Femur (tissue), 1 donor: ENCODE measurements around the gene ZBTB38.
A peak's percentile ranks its signal among the peaks of the same experiment; 100 is the strongest.

Experiments
- DNase-seq: peaks from one replicate; pipeline ENCODE4 v3.0.0-alpha.2; 2017

ZBTB38 gene

DNA sequence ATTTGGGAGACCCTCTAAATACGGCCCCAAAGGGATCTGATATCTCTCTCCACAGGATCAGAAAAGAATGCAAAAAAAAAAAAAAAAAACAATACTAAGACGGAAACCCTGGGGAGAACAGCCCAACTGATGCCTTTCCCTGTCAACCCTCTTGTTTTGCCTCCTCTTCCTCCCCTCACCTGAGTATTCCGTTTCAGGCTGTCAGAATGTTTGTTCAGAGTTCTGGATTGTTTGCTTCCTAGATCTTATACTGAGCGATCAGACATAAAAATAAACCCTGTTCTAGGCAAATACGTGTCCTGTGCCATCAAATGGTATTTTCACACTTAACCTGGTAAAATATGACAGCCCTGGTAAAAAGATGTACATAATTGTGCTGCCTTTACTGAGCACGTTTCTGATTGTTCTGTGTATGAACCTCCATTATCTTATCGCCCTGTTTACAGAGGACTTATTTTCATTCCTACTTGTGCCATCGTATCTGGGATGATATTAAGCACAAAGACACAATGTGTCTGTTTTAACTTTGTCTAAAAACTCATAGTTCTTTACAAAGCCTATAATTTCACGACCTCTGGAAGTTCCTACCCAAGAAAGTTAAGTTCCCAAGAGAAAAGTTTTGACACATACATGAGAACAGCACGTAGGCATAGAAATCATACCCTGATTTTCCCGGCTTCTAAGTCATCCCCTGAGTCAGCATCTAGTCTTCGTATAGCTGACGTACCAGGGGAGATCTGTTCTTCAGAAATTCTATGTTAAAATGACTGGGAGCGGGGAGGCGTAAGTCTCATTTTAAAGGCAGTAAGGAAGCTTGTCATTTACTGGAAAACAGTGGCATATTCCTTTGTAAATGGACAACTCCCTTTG lies 856 bp downstream of the ZBTB38 start:
- DNase-seq: no peak

DNA sequence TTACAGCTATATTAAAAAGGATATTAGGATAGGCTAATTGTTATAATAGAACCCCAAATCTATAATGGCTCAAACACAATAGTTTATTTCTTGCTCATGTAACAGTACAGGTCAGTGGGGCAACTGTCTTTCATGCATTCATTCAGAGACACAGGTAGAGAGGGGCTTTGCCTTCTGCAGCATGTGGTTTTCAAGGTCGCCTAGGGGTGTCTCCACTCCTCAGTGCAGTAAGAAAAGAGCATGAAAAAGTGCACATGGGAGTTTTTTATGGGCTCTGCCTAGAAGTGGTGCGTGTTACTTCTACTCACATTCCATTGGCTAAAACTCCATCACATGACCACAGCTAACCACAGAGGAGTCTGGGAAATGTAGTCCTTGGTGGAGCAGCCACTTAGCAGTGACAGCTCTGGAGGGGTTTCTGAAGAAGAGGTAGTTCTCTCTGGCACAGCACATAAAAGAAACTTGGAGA lies 1.8 kb downstream of the ZBTB38 start:
- peak; percentile 72 for DNase-seq

DNA sequence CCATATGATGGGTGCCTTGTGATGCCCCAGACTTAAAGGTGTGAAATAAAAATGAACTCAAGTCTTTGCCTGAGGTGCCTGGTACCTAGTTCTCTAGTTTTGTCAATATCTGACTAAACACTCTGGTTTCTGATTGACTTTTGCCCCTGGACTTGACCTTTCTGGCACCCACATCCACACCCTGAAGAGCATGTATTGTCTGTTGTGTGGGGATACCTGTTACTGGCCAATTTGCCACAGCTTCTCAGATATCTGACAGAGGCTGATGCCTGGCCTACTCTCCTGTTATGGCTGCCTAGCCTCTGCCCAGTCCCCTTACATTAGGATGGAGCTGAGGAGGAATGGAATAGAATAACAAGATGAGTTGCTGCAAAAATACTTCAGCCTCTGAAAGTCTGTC lies 3.6 kb downstream of the ZBTB38 start:
- no peak for DNase-seq

GRCh38 chr3:141372656-141373055 lies 4.4 kb downstream of the ZBTB38 start:
- no peak for DNase-seq

GRCh38 chr3:141373232-141373631 lies 4.9 kb downstream of the ZBTB38 start:
- DNase-seq: no peak

GRCh38 chr3:141373768-141374526 lies 5.6 kb downstream of the ZBTB38 start:
- DNase-seq: no peak

DNA sequence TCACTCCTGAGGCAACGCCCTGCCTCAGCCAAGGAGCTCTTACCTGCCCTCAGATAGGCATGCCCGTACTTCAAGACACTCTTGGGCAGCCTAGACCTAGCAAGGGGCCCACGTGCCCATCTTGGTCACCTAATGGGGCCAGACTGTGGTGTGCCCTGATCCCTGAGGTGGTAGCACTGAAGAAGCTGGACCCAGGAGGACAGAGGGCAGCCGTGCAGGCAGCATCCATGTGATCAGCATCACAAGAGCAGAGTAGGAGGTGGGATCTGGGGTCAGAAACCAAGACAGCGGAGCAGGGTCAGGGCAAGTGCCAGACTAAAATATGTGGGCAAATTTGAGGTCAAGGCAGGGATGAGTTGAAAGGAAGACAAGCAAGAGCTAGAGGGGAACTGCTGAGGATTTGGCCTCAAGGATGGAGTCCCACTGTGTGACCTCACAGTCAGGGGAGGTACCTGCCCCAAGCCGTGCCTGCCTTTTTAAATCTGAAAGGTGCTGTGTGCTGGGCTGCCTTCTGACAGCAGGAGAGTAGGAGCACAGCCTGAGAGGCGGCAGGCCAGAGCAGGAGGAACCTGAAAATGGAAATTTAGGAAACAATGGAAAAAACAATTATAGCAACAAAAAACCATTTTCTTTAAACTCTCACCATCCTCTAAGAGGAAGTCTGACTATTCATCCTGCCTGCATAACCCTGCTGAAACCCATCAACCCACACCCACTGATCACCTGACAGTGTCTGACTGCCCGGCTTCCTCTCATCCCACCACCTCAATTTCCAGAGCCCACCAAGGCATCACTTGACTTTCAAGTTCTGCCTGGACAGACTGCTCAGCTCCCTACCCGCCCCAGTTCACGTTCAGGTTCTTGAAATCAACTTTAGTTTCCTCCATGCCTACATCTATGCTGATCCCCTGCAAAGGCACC lies 7.3 kb downstream of the ZBTB38 start:
- no peak for DNase-seq

- DNase-seq: no peak
Observed at GRCh38 chr3:141377377-141377776, 9.1 kb downstream of the ZBTB38 start.

DNA sequence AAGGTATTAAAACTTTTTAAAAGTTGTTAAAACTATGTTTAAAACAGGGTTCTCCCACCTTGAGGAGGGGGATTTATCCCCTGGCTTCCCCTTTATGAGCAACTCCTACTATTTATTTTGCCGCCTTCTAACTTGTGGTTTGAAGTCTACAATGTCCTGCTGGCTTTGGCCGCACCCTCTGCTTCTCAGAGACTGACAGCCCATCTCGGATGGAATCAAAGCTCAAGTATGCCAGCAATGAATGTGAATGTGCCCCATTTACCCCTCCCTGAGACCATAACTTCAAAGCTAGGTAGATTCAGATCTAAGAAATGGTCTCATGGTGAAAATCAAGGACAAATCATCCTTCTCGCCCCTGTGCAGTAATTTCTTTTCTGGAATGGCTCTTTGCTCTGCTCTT lies 10.3 kb downstream of the ZBTB38 start:
- DNase-seq: no peak

DNA sequence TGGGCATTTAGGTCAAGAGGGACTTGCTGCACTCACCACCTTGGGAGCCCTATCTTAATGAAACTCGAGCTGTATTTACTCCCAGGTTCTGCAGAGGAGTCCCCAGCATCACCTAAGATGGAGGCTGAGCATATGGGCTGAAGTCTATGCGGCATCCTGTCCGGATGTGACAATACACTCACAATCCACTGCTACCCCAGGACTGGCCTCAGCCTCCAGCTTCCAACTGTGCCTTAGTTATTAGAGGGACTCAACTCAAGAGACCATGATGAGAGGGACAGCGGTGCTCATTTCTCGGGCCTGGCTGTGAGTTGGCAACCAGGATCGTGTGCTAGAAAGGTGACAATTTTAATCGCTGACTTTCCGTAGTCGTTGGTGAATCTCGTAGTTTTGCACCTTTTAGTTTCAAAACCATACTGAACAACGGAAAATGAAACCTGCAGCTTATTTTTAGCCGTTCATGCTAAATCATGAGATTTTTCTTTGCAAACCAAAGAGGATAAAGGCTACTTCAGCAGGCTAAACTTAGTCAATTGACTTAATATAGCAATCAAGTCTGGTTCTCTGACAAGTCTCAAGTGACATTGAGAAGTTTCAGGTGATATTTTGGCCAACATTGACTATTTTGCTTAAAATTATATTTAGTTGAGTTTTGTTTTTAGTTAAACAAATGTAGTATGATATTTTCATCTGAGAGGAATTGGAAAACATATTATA lies 11.1 kb downstream of the ZBTB38 start:
- DNase-seq: no peak

DNA sequence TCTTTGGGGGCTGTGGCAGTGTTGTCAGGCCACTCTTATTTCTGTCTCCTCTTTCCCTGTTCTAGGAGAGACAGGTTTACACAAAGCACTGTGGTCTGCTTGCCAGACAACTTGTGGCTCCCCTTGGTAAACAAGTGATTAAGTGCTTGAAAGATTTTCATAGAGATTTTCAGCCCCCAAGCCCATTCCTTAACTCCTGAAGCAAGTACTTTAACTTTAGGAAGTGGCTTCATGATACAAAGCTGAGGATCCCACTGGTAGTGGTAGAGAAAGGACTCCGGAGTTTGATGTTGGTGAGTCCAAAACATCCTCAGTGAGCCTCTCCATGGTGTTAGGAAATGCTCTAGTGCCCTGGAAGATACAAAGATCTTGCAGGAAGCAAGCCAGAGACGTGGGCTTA lies 12.0 kb downstream of the ZBTB38 start:
- no peak for DNase-seq

DNA sequence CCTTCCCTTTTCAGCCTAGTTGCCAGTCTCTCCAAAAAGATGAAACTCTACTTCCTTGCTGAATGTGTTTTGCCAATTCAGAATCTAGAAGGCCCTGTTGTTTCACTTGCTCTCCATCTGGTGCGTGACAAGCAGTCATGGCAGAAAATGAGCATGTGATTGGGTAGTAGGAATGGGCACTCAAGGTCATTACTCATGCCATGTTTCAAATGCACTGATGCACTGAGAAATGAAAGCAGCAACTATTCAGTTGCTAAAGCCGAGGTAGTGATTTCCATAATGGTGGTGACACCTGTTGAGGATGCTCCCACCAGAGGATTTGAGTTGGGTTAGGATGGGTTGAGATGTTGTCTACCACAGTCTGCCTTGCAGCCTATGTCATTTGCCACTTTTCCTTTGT lies 12.7 kb downstream of the ZBTB38 start:
- no peak for DNase-seq

DNA sequence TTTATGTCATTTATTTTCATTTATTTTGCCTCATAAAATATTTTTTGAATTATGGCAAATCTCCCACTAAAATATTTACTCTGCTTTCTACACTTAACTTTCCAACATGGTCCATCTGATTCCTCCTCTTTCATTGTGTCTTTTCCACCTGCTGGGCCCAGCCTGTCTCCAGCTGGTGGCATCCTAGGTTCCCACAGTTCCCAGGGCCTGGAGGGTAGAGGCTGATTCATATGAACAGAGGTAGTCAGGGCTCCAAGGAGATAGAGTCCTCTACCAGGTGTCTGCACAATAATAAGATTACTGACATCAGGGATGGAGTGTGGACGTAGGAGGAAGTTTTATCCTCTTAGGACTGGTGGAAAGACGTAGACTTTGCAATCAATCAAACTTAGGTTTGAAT lies 14.3 kb downstream of the ZBTB38 start:
- no peak for DNase-seq

DNA sequence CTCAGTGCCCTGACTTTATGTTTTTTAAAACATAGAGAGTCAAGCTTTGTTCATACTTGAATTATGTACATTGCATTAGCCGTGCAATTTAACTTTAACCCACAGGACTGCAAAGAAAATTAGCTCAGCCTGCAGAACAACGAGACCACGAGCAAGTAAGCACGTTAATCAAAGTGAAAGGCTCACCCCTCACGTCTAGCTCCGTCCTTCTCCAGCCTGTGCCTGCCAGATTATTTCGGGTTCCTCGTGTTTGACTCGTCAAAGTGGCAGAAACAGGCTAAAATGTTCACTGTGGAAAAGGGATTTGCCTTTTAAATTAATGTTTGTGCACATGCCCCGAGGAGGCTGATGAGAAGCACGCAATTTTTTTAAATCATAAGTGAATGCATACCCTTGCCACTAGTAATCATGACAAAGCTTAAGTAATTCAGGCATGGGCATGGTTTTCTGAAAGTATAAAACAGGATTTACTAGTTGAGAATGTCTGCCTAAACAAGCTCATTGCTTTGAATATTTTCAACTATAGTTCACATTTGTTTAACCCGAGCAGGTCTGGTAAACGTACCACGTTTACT lies 15.3 kb downstream of the ZBTB38 start:
- no peak for DNase-seq

GRCh38 chr3:141384157-141384556 lies 15.9 kb downstream of the ZBTB38 start:
- no peak for DNase-seq

GRCh38 chr3:141384575-141384974 lies 16.3 kb downstream of the ZBTB38 start:
- no peak for DNase-seq

- no peak for DNase-seq
Observed at GRCh38 chr3:141385406-141386125, 17.3 kb downstream of the ZBTB38 start.

GRCh38 chr3:141386126-141386488 lies 17.8 kb downstream of the ZBTB38 start:
- no peak for DNase-seq

- DNase-seq: no peak
Observed at GRCh38 chr3:141386611-141387111, 18.4 kb downstream of the ZBTB38 start.

DNA sequence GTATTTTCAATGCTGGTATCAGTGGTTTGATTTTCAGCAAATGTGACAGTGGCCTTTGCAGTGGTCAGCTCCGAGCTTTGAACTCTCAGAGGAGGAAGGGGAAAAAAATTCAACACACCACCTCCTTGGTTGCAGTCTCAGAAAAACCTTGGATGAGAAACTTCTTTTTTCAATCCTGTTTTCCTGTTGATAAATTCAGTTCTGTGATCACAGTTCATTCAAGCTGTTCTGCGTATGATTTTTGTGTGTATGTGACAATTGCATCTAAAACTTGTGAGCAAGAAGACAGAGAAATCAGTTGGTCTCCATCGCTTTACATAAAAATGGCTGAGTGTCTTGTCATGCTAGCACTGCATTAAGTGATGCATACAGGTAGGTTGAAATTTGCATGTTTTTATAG lies 19.2 kb downstream of the ZBTB38 start:
- no peak for DNase-seq

DNA sequence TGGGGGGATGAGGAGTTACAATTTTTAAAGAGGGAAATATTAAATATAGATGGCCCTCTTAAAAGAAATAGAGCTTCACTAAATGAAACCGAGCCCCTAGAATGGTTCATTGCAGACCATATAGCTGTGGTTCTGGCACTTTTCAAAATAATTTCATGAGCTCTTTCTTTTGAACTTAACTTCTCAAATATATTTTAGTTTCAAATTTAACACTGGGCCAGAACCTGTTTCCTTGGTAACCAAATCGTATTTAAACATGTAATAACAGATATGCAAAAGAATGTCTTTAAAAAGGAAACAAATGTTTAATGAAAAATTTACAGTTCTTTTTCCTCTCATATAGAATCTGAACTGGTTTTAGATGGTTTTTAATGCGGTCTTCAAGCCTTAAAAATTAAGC lies 20.1 kb downstream of the ZBTB38 start:
- no peak for DNase-seq
